Erythroblast (primary cell): ENCODE data around the gene GAD1.
A peak's percentile ranks its signal among the peaks of the same experiment; 100 is the strongest.

ENCODE experiments used
- DNase-seq, 2 experiments: peaks; one replicate each; lab custom pipeline; 2025; lab: John Stamatoyannopoulos, UW
- GATA1 ChIP-seq: IDR thresholded peaks from 2 replicates; pipeline ENCODE4 v1.6.1; 2011; ENCODE audit warnings: low read depth, mild to moderate bottlenecking, control low read depth, low read length, moderate library complexity
- POLR2A ChIP-seq: IDR thresholded peaks from 2 replicates; pipeline ENCODE4 v1.6.1; 2011; ENCODE audit warnings: mild to moderate bottlenecking, low read length

Gene GAD1

DNA sequence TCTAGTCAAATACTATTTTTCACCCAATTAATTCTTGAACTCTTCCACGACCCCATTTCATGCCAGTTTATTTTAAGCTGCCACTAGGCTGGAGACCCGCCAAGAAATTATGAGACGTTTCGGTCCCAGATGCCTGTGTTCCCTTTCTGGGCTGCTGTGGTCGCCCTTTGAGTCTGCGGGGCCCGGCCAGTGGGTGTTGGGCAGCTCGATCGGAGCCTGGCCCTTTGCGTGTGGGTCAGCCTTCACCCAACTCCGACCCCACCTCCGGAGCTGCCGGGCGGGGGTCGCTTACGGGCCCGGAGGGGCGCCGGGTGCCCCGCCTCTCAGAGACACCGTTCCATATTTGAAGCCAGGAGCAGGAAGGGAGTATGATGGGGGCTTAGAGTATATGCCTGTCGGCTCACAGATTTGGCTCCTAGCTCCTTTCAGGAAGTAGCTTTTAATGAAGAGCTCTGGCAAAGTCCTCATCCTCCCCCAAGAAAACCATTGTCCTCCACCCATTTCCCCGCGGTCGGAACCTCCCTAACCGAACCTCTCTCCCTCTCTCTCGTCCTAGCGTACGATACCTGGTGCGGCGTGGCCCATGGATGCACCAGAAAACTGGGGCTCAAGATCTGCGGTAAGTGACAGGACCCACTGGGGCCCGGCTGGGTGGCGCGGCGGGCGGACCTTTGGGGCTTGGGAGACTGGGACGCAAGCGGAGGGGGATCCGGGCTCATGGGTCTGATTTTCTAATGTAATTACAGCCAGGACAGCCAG is 5.0 kb downstream of the GAD1 start:
- peak in 1 of 2 experiments; percentile 29 for DNase-seq
- no peak for TF ChIP-seq POLR2A
- no peak for TF ChIP-seq GATA1

DNA sequence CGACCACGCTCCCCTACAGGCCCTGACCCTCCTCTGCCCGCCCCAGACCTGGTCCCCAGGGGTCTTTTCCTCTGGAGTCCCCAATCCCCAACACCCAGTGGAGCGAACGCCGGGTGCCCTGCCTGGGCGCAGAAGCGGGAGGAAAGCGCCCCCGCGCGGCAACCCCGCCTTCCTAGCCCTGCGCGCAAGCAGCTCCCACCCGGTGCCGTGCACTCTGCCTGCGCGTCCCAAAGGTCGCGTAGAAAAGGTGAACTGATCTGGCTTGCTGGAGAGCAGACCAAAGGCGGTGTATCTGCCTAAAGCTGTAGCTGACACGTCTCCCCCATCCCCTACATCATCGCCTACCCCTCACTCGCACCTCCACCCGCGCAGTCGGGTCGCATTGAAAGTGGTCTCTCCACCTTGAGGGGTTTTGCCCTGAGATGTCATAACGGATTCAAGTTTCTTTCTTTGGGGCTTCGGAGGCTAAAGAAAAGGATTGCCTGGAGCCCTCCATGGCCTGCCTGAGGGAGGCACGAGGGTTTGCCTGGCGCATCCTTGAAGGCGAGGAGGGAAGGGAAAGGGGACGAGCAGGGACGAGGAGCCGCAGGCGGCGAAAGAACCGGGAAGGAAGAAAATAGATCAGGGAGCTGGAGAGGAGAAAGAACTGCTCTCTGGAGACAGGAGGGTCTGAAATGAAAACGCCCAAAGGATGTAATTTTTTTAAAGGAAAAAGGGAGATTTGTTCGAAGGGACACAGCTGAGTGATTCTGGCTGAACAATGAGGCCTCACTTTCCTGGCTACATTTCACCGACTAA is 5.8 kb downstream of the GAD1 start:
- TF ChIP-seq POLR2A: no peak
- TF ChIP-seq GATA1: no peak
- DNase-seq: peak; percentile 67

DNA sequence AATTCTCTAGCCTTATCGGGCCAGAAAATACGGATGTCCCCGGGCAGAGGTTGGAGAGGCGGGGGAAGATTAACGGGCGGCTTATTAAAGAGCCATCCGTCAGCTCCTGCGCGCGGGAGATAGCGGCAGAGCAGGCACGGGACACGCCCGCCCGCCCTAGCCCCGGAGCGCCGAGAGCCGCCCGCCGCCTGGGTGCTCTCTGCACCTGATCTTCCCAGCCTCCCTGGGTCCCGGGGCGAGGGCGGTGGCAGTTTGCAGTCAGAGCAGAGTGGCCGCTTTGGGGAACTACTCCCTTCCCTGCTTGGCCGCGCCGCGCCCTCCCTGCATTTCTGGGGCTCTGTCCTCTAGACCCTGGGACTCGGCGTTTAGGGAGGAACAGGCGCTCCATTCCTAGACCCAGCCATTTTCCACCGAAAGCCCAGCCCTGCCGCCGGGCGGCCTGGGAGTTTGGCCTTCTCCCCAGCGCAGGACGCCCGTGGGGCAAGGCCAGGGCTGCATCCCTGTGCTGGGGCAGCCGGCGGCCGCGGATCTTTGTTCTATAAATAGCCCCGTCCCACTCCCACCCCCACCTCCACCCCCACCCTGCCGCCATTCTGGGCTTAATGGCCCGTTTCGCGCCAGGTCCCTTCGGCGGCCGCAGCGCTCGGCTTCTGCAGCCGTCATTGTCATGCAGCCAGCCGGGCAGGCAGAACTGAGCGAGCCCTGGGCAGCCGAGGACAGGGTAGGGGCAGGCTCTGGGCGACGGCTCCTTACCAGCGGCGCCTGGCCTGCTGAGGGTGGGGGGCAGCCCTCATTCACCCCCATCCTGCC is 6.6 kb downstream of the GAD1 start:
- peak; percentile 91 to 97 for DNase-seq

DNA sequence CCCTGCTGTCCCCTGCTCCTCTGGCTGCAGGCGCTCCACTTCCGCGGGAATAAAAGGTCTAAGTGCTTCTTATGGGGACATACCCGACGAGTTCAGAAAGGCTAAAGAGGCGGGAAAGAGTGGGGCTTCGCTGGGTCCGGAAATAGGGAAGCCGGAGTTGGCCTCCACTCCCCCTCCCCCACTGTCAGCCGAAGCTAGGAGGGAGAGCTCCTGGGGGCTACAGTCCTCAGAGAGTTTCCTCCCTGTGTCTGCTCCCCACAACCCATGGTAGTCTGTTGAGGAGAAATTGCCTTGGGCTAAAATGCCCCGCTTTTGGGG is 7.2 kb downstream of the GAD1 start:
- TF ChIP-seq POLR2A (no peak), GATA1 (no peak)
- no peak for DNase-seq

More for the DNA sequence above, 6.6 kb downstream of the GAD1 start:
- TF ChIP-seq POLR2A (peak; percentile 79), GATA1 (peak; percentile 79)

DNA sequence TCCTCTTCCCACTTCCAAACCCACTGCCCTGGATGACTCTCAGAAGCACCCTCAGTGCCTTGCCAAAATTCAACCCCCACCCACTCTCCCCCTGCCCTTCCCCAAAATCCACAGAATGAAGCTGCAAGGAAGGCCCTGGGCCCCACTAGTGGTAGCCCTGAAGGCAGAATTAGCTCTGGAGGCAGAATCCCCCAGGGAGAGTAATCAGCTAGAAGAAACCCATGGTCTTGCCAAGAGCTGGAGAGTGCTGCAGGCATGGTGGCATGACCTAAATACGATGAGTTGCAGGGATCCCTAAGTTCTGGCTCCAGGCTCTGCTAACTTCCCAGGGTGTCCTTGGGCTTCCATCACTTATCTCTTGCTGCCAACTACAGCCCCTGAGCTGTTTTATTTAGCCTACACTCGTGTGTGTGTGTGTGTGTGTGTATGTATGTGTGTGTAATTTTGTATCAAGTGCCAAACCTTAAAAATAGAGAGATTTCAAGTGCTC is 7.9 kb downstream of the GAD1 start:
- DNase-seq: no peak
- TF ChIP-seq GATA1 (no peak), POLR2A (no peak)

DNA sequence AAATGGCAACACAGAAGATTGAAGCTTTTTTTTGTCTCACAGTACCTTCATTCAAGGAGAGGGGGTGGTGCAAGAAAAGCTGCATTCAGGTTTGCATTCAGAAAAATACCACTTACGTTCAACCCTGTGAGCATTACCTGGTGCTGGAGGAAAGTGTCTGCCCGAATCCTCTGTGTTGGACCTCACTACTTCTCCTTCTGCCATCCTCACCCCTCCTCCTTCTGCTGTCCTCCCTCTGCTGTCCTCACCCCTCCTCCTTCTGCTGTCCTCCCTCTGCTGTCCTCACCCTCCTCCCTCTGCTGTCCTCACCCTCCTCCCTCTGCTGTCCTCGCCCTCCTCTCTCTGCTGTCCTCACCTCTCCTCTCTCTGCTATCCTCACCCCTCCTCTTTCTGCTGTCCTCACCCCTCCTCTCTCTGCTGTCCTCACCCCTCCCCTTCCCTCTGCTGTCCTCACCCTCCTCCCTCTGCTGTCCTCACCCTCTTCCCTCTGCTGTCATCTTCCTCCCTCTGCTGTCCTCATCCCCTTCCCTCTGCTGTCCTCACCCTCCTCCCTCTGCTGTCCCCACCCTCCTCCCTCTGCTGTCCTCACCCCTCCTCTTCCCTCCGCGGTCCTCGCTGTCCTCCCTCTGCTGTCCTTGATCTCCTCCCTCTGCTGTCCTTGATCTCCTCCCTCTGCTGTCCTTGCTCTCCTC is 11.3 kb downstream of the GAD1 start:
- DNase-seq: no peak
- TF ChIP-seq GATA1 (no peak), POLR2A (no peak)

DNA sequence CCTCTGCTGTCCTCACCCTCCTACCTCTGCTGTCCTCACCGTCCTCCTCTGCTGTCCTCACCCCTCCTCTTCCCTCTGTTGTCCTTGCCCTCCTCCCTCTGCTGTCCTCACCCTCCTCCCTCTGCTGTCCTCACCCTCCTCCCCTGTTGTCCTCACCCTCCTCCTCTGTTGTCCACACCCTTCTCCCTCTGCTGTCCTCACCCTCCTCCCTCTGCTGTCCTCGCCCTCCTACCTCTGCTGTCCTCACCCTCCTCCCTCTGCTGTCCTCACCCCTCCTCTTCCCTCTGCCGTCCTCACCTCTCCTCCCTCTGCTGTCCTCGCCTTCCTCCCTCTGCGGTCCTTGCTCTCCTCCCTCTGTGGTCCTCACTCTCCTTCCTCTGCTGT is 11.8 kb downstream of the GAD1 start:
- TF ChIP-seq GATA1 (no peak), POLR2A (no peak)
- DNase-seq: no peak

DNA sequence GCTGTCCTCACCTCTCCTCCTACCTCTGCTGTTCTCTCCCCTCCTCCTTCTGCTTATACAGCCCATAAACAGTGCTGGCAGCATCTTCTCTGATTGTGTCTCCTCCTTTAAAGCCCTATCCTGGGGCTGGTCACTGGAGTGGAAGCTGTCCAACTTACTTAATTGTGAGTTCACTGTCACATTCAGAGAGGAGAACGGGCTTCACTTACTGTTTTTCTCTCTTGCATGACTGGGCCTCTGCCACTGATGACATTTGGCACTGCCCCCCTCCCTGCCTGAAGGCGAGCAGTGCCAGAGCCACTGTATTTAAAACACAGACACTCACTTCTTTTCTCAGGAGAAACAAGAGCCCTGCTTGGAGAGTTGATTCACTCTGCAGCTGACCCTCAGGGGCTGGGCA is 12.3 kb downstream of the GAD1 start:
- TF ChIP-seq GATA1: no peak

DNA sequence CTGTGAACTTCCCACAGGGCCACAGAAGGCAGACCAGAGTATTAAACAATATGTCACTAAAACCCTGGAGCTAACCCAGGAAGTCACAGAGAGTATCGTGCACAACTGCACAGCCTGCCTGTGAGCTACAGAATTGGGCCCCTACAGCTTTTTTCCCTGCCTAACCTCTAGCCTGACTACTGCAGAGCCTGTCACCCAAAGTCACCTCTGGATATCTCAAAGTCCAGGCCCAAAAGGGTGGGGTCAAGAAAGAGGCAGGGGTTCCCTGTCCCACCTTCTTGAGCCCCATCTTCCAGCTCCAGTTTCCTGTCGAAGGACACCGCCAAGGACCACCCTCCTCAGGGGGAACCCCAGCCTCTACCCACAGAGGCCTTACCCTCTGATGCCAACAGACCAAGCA is 13.5 kb downstream of the GAD1 start:
- peak; percentile 30 for TF ChIP-seq POLR2A
- no peak for TF ChIP-seq GATA1
- peak; percentile 27 to 49 for DNase-seq

More for the DNA sequence above, 12.3 kb downstream of the GAD1 start:
- DNase-seq: no peak

DNA sequence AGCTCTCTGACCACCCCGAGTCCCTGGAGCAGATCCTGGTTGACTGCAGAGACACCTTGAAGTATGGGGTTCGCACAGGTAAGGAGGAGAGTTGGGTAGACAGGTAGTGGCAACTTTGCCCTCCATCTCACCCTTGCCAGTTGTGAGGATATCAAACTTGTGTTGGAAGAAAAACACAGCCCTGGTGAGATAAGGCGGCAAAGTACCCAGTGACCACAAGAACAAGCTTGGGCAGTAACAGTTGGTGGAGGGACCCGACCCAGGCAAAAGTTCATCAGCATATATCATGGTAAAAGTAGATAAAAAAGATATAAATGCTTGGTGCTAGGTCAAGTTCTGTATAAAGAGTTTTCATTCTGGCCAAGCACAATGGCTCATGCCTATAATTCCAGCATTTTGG is 14.4 kb downstream of the GAD1 start:
- no peak for TF ChIP-seq POLR2A
- TF ChIP-seq GATA1: no peak
- no peak for DNase-seq

DNA sequence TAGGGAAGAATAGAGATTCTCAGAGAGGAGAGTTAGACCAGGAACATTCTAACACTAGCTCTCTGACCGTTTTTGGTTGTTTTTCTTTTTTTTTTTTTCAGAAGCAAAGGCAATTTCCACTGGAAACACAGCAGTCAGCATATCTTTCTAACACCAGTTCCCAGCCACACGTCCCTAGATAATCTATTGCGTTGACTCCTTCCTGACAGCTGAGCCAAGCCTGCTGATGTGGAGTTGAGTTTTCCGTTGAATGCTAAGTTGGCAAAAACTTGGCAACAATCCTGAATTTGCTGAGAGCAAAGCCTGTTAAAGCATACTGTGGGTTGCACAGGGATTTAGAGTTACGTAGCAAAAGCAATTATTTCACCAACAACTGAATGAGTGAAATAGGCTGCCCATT is 19.3 kb downstream of the GAD1 start:
- no peak for TF ChIP-seq POLR2A
- no peak for DNase-seq

DNA sequence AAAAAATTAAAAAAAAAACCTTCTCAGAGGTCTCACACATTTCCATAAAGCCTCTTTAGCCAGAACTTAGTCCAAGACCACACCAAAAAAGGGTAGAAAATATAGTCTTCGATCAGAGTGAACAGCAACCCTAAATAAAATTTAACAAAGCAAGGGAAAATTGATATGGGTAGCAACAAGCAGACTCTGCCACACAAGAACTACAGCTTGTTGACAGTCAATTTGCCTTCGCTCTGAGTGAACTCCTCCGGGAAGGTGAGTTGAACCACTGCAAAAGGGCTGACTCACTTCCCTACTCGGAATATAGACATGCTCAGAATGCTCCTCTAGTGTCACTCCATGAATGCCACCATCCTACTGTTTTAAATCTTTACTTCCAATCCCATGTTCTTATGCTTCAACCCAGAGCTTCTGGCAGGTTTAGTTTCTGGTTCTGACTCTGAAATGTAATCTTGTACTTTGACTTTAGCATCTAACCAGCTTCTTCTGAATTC is 24.1 kb downstream of the GAD1 start:
- TF ChIP-seq POLR2A (no peak), GATA1 (no peak)
- no peak for DNase-seq

DNA sequence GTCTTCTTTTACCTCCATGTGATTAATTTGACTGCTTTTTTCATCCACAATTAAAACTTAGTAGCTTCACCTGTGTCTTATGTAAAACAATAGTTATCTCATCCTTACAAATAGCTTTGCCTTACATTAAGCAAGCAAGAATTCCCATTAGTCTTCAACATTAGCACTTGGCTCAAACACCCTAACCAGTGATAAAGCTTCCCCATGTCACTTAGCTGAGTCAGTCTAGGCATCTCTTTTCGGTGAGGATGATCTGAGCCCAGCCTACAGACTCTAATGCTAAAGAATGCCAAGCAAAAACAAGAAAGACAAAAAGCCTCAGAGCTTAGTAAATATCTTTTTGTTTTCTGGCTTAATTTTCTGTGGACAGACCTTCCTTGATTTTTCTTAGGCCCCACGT is 26.1 kb downstream of the GAD1 start:
- TF ChIP-seq POLR2A (no peak), GATA1 (no peak)
- no peak for DNase-seq

DNA sequence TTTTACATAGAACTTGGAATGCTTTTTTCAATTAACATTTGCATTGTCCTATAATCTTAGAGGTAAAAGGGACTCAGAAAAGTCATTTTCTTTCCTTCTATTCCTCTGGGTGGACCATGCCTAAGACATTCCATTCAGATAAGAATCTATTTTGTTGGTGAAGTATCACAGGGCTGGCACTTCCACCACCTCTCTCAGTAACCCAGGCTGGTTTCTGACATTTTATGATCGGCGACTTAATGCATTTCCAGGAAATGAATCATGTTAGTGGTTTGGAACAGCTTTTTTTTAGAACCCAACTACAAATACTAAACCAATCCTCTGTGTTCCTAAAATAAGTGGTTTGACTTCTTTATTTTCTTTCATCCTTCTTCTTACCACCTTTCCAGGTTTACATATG is 27.0 kb downstream of the GAD1 start:
- DNase-seq: no peak
- TF ChIP-seq POLR2A: no peak
- no peak for TF ChIP-seq GATA1
